H9 (cell line): Measurements from ENCODE around the gene HMOX2. TPM values are rescaled to one million over a fixed set of nuclear protein-coding genes. Genes with fewer than 3 reads are reported as not detected.

Experiments used
- DNase-seq: peaks from one replicate; pipeline ENCODE4 v3.0.0-alpha.2; 2017
- H2AFZ ChIP-seq: one replicate; pipeline ENCODE4 v1.6.1; 2013; ENCODE audit warnings: mild to moderate bottlenecking, low read length, control low read depth, moderate library complexity
- H2AK5ac ChIP-seq: 2 replicates; pipeline ENCODE4 v1.6.1; 2013; ENCODE audit warnings: low read length, control low read depth, mixed read lengths; ENCODE audit not compliant: insufficient read length
- H2BK120ac ChIP-seq: one replicate; pipeline ENCODE4 v1.6.1; 2013; ENCODE audit warnings: low read depth, mild to moderate bottlenecking, low read length, control low read depth, inconsistent platforms; ENCODE audit not compliant: poor library complexity, severe bottlenecking
- H2BK12ac ChIP-seq: 2 replicates; pipeline ENCODE4 v1.6.1; 2013; ENCODE audit warnings: low read length, control low read depth, mixed read lengths, low read depth; ENCODE audit not compliant: insufficient read length
- H2BK15ac ChIP-seq: 2 replicates; pipeline ENCODE4 v1.6.1; 2013; ENCODE audit warnings: low read depth, low read length, control low read depth
- H2BK20ac ChIP-seq: one replicate; pipeline ENCODE4 v1.6.1; 2013; ENCODE audit warnings: low read depth, mild to moderate bottlenecking, low read length, control low read depth, inconsistent platforms; ENCODE audit not compliant: poor library complexity, severe bottlenecking
- H2BK5ac ChIP-seq: 2 replicates; pipeline ENCODE4 v1.6.1; 2013; ENCODE audit warnings: low read length, control low read depth, mixed read lengths; ENCODE audit not compliant: insufficient read length
- H3K14ac ChIP-seq: 2 replicates; pipeline ENCODE4 v1.6.1; 2013; ENCODE audit warnings: low read length, control low read depth; ENCODE audit not compliant: insufficient read depth
- H3K18ac ChIP-seq: 2 replicates; pipeline ENCODE4 v1.6.1; 2013; ENCODE audit warnings: low read depth, mild to moderate bottlenecking, mixed read lengths, low read length, control low read depth; ENCODE audit not compliant: insufficient read length
- H3K23ac ChIP-seq: 2 replicates; pipeline ENCODE4 v1.6.1; 2013; ENCODE audit warnings: low read length, control low read depth, mixed read lengths, low read depth; ENCODE audit not compliant: insufficient read length
- H3K23me2 ChIP-seq: 2 replicates; pipeline ENCODE4 v1.6.1; 2013; ENCODE audit warnings: low read depth, mild to moderate bottlenecking, mixed read lengths, low read length, control low read depth; ENCODE audit not compliant: insufficient read length, poor library complexity, severe bottlenecking
- H3K27ac ChIP-seq: 2 replicates; pipeline ENCODE4 v1.5.1; 2013; ENCODE audit warnings: low read length, control low read depth, mixed read lengths, low read depth; ENCODE audit not compliant: insufficient read length
- H3K27me3 ChIP-seq: 2 replicates; pipeline ENCODE4 v1.6.1; 2013; ENCODE audit warnings: low read length, control low read depth, inconsistent platforms; ENCODE audit not compliant: insufficient read depth
- H3K4ac ChIP-seq: 2 replicates; pipeline ENCODE4 v1.6.1; 2013; ENCODE audit warnings: low read depth, mild to moderate bottlenecking, control low read depth, inconsistent platforms, low read length, moderate library complexity
- H3K4me1 ChIP-seq: 2 replicates; pipeline ENCODE4 v1.6.1; 2013; ENCODE audit warnings: low read length, control low read depth, inconsistent platforms; ENCODE audit not compliant: insufficient read depth
- H3K4me2 ChIP-seq: 2 replicates; pipeline ENCODE4 v1.6.1; 2013; ENCODE audit warnings: low read length, control low read depth, mixed read lengths; ENCODE audit not compliant: insufficient read length, insufficient read depth
- H3K56ac ChIP-seq: 2 replicates; pipeline ENCODE4 v1.6.1; 2013; ENCODE audit warnings: low read depth, mild to moderate bottlenecking, mixed read lengths, low read length, control low read depth; ENCODE audit not compliant: insufficient read length
- H3K79me1 ChIP-seq: 2 replicates; pipeline ENCODE4 v1.6.1; 2013; ENCODE audit warnings: low read depth, mild to moderate bottlenecking, moderate library complexity, low read length, control low read depth, inconsistent platforms; ENCODE audit not compliant: insufficient read depth, poor library complexity, severe bottlenecking
- H3K79me2 ChIP-seq: 2 replicates; pipeline ENCODE4 v1.6.1; 2013; ENCODE audit warnings: low read length, control low read depth, inconsistent platforms; ENCODE audit not compliant: insufficient read depth
- H3K9ac ChIP-seq: 2 replicates; pipeline ENCODE4 v1.6.1; 2013; ENCODE audit warnings: low read length, control low read depth, mixed read lengths; ENCODE audit not compliant: insufficient read length; ENCODE audit errors: extremely low read depth
- H3K9me3 ChIP-seq: one replicate; pipeline ENCODE4 v1.6.1; 2013; ENCODE audit warnings: low read depth, low read length, inconsistent platforms; ENCODE audit not compliant: control insufficient read depth
- H3T11ph ChIP-seq: one replicate; pipeline ENCODE4 v1.6.1; 2013; ENCODE audit warnings: mild to moderate bottlenecking, low read length, control low read depth, inconsistent platforms
- H4K20me1 ChIP-seq: one replicate; pipeline ENCODE4 v1.6.1; 2013; ENCODE audit not compliant: control insufficient read depth, insufficient read length, insufficient read depth
- H4K5ac ChIP-seq: 2 replicates; pipeline ENCODE4 v1.6.1; 2013; ENCODE audit warnings: low read depth, mild to moderate bottlenecking, mixed read lengths, low read length, control low read depth; ENCODE audit not compliant: insufficient read length
- H4K8ac ChIP-seq: replicated peaks from 2 replicates; pipeline ENCODE4 v1.6.1; 2013; ENCODE audit warnings: low read length, control low read depth, mixed read lengths, low read depth; ENCODE audit not compliant: insufficient read length
- H4K91ac ChIP-seq: 2 replicates; pipeline ENCODE4 v1.6.1; 2013; ENCODE audit warnings: low read depth, mild to moderate bottlenecking, moderate library complexity, mixed read lengths, low read length, control low read depth; ENCODE audit not compliant: insufficient read length
- H3K27ac Mint-ChIP-seq, 3 experiments: 2 replicates in 2 of 3; 3 replicates in 1 of 3; pipeline ENCODE4 v1.8.0; 2020 to 2021; ENCODE audit warnings: mixed read lengths in 3 of 3, mild to moderate bottlenecking in 1 of 3, moderate library complexity in 1 of 3
- H3K27me3 Mint-ChIP-seq: 2 replicates; pipeline ENCODE4 v1.8.0; 2021; ENCODE audit warnings: low read depth, mild to moderate bottlenecking, moderate library complexity, mixed read lengths
- H3K36me3 Mint-ChIP-seq, 3 experiments: 2 replicates in 2 of 3; 3 replicates in 1 of 3; pipeline ENCODE4 v1.8.0; 2020 to 2021; ENCODE audit warnings: low read depth in 3 of 3, mixed read lengths in 3 of 3; ENCODE audit not compliant: insufficient read depth in 1 of 3
- H3K4me1 Mint-ChIP-seq, 2 experiments: 2 replicates each; pipeline ENCODE4 v1.8.0; 2020; ENCODE audit warnings: mixed read lengths in 2 of 2
- H3K4me3 Mint-ChIP-seq, 2 experiments: 2 replicates in 1 of 2; 3 replicates in 1 of 2; pipeline ENCODE4 v1.8.0; 2020 to 2021; ENCODE audit warnings: mild to moderate bottlenecking in 2 of 2, mixed read lengths in 2 of 2, moderate library complexity in 1 of 2
- H3K9me3 Mint-ChIP-seq, 2 experiments: 2 replicates in 1 of 2; 3 replicates in 1 of 2; pipeline ENCODE4 v1.8.0; 2020; ENCODE audit warnings: mild to moderate bottlenecking in 2 of 2, mixed read lengths in 2 of 2, moderate library complexity in 1 of 2
- WGBS: extraction: QIAGEN DNeasy Blood & Tissue Kit; methylation state at CpG from one replicate; pipeline ENCODE4 v1.1.7; 2013; ENCODE audit warnings: missing lambda C conversion rate, low lambda C conversion rate, mixed read lengths; ENCODE audit not compliant: insufficient read length; ENCODE audit errors: extremely low coverage; 5-methylcytosine and 5-hydroxymethylcytosine counted together
- total RNA-seq: library from RNA; stranded (reverse); gene quantifications from 2 replicates; pipeline ENCODE4 v1.2.1, GENCODE V29; 2021
- TF ChIP-seq, protein P1 (sequence below): fragments of 200-600 bp; sonication (generic); conservative IDR thresholded peaks from 3 replicates; pipeline ENCODE4 v1.8.0; 2021; ENCODE audit warnings: antibody characterized with exemption, mild to moderate bottlenecking

Gene HMOX2
- total RNA-seq, 1 experiment from 2014 or later = 44.4 TPM

DNA sequence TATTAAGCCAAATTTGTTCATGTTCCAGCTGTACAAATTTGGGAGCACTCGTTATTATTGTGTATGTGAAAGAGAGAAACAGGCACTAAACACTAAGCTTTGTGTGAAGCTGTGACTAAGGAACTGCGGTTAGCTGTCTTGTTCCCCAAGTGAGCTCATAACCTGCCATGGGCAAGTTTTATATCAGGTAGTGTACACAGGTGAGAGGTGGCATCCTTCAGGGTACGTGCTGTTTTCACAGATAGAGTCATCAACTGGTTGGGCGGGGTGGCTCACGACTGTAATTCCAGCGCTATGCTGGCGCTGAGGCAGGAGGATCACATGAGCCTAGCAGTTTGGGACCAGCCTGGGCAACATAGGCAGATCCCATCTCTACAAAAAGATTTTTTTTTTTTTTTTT is 47.7 kb upstream of the HMOX2 start:
- DNase-seq = no peak
- H3K4me3 Mint-ChIP-seq = 0 out of 5 replicates have a peak overlapping the region, but pooled peaks of 1 of the 2 experiments have one; percentile 10

More for the DNA sequence above, 47.7 kb upstream of the HMOX2 start:
- H4K20me1 ChIP-seq = no peaks in the 10 kb centered on the region
- H3K27me3 Mint-ChIP-seq = no peaks in the 10 kb centered on the region
- H3K23me2 ChIP-seq = peaks cover 7% of the 10 kb centered on the region
- TF ChIP-seq, protein P1, sequence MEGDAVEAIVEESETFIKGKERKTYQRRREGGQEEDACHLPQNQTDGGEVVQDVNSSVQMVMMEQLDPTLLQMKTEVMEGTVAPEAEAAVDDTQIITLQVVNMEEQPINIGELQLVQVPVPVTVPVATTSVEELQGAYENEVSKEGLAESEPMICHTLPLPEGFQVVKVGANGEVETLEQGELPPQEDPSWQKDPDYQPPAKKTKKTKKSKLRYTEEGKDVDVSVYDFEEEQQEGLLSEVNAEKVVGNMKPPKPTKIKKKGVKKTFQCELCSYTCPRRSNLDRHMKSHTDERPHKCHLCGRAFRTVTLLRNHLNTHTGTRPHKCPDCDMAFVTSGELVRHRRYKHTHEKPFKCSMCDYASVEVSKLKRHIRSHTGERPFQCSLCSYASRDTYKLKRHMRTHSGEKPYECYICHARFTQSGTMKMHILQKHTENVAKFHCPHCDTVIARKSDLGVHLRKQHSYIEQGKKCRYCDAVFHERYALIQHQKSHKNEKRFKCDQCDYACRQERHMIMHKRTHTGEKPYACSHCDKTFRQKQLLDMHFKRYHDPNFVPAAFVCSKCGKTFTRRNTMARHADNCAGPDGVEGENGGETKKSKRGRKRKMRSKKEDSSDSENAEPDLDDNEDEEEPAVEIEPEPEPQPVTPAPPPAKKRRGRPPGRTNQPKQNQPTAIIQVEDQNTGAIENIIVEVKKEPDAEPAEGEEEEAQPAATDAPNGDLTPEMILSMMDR = no peak
- peaks cover 12% of the 10 kb centered on the region; the same call in 1 of the 2 replicates for H3K79me2 ChIP-seq
- H3K18ac ChIP-seq = no peak overlapping the region
- H2BK12ac ChIP-seq = no peak overlapping the region
- no peaks in the 10 kb centered on the region for H3K79me1 ChIP-seq
- no peak overlapping the region for H3K27ac Mint-ChIP-seq
- no peak overlapping the region for H3K14ac ChIP-seq
- H3K27me3 ChIP-seq = no peaks in the 10 kb centered on the region
- no peak overlapping the region for H3K4me2 ChIP-seq
- no peak overlapping the region for H3T11ph ChIP-seq
- no peak overlapping the region for H2BK15ac ChIP-seq
- H4K5ac ChIP-seq = no peak overlapping the region
- no peak overlapping the region for H4K91ac ChIP-seq
- H3K4ac ChIP-seq = no peak overlapping the region
- H2AFZ ChIP-seq = no peak overlapping the region
- no peaks in the 10 kb centered on the region for H3K9me3 ChIP-seq
- H2BK120ac ChIP-seq = no peak overlapping the region
- no peak overlapping the region for H2AK5ac ChIP-seq
- H3K23ac ChIP-seq = no peak overlapping the region
- no peak overlapping the region for H3K56ac ChIP-seq
- H2BK5ac ChIP-seq = no peak overlapping the region
- H3K4me1 Mint-ChIP-seq = peaks cover 15 to 21% of the 10 kb centered on the region in 2 experiments
- peaks cover 21 to 36% (median 24%) of the 10 kb centered on the region in 3 experiments; a peak in 6 of 7 replicates for H3K36me3 Mint-ChIP-seq
- no peak overlapping the region for H3K9ac ChIP-seq
- no peak overlapping the region for H2BK20ac ChIP-seq
- H3K9me3 Mint-ChIP-seq = no peaks in the 10 kb centered on the region
- H4K8ac ChIP-seq = no peak overlapping the region
- no peak overlapping the region for H3K27ac ChIP-seq
- no CpG with 5 or more reads among the region's 7 CpGs for WGBS
- H3K4me1 ChIP-seq = no peaks in the 10 kb centered on the region
